ENCODE measurements around the gene NAT16. TPM values are rescaled to one million over a fixed set of nuclear protein-coding genes. Genes with fewer than 3 reads are reported as not detected.
"Not testable (repeated sequence)": the region's sequence is repeated elsewhere in the genome, so short reads cannot be mapped to it uniquely, and the experiment has no call there.

NAT16 gene
- total RNA-seq, 1 donor: not detected

GRCh38 chr7:101202603-101202918, 22.5 kb upstream of the NAT16 start:
- no peak for DNase-seq (ENCODE audit: insufficient read length, low spot score, missing footprints)
- H3K36me3 ChIP-seq (ENCODE audit: insufficient read depth, low read length): peaks cover 5% of the 10 kb centered on the region
- no peak overlapping the region for H3K4me2 ChIP-seq (ENCODE audit: insufficient read depth, low read length)
- TF ChIP-seq CTCF (IDR thresholded peaks at IDR 0.05; ENCODE audit: extremely low read depth, low read depth, low read length): no peak
- H3K27me3 ChIP-seq (ENCODE audit: insufficient read depth, low read length): peaks cover 37% of the 10 kb centered on the region
- no peak overlapping the region for H3K4me3 ChIP-seq (ENCODE audit: insufficient read depth, low read length)
- H2AFZ ChIP-seq (ENCODE audit: low read length): no peak overlapping the region
- no peaks in the 10 kb centered on the region for H3K79me2 ChIP-seq (ENCODE audit: insufficient read depth, low read length)
- no peak overlapping the region for H3K27ac ChIP-seq (ENCODE audit: low read depth, low read length)
- no peaks in the 10 kb centered on the region for H4K20me1 ChIP-seq (ENCODE audit: insufficient read depth, low read length)
- no peaks in the 10 kb centered on the region for H3K9me3 ChIP-seq (ENCODE audit: low read depth, low read length)
- H3K4me1 ChIP-seq (ENCODE audit: insufficient read depth, low read length): no peaks in the 10 kb centered on the region

- Histone ChIP-seq H3K79me2 (ENCODE audit: insufficient read depth, low read length) (no peaks in the 10 kb centered on the region), H4K20me1 (ENCODE audit: insufficient read depth, low read length) (no peaks in the 10 kb centered on the region), H3K4me1 (ENCODE audit: insufficient read depth, low read length) (no peaks in the 10 kb centered on the region), H3K27ac (ENCODE audit: low read depth, low read length) (no peak overlapping the region), H3K9me3 (ENCODE audit: low read depth, low read length) (no peaks in the 10 kb centered on the region), H3K4me3 (ENCODE audit: insufficient read depth, low read length) (no peak overlapping the region), H3K4me2 (ENCODE audit: insufficient read depth, low read length) (peak overlapping the region; percentile 28), H3K36me3 (ENCODE audit: insufficient read depth, low read length) (peaks cover 5% of the 10 kb centered on the region), H2AFZ (ENCODE audit: low read length) (no peak overlapping the region), H3K27me3 (ENCODE audit: insufficient read depth, low read length) (peaks cover 37% of the 10 kb centered on the region)
- peak; percentile 87 for DNase-seq (ENCODE audit: insufficient read length, low spot score, missing footprints)
- TF ChIP-seq CTCF (IDR thresholded peaks at IDR 0.05; ENCODE audit: extremely low read depth, low read depth, low read length): no peak
These were observed 21.9 kb upstream of the NAT16 start for GRCh38 chr7:101201695-101202602.

- H3K4me2 ChIP-seq (ENCODE audit: insufficient read depth, low read length): no peak within 1 kb of the TSS
- no peaks in the 10 kb centered on the region for H3K79me2 ChIP-seq (ENCODE audit: insufficient read depth, low read length)
- H3K4me1 ChIP-seq (ENCODE audit: insufficient read depth, low read length): no peaks in the 10 kb centered on the region
- H4K20me1 ChIP-seq (ENCODE audit: insufficient read depth, low read length): no peaks in the 10 kb centered on the region
- H3K9me3 ChIP-seq (ENCODE audit: low read depth, low read length): no peaks in the 10 kb centered on the region
- no peak within 1 kb of the TSS for H3K4me3 ChIP-seq (ENCODE audit: insufficient read depth, low read length)
- H3K36me3 ChIP-seq (ENCODE audit: insufficient read depth, low read length): peaks cover 3% of the 10 kb centered on the region
- DNase-seq (ENCODE audit: insufficient read length, low spot score, missing footprints): peak; percentile 71
- no peak within 1 kb of the TSS for H2AFZ ChIP-seq (ENCODE audit: low read length)
- no peak within 1 kb of the TSS for H3K27ac ChIP-seq (ENCODE audit: low read depth, low read length)
- peaks cover 37% of the 10 kb centered on the region for H3K27me3 ChIP-seq (ENCODE audit: insufficient read depth, low read length)
- no peak for TF ChIP-seq CTCF (IDR thresholded peaks at IDR 0.05; ENCODE audit: extremely low read depth, low read depth, low read length)
These were observed 20.9 kb upstream of the NAT16 start, which contains the start of gene MOGAT3 for GRCh38 chr7:101200862-101201599. Gene MOGAT3 (minus strand): TSS chr7:101201036. CDS start chr7:101200854, 182 bp downstream.

GRCh38 chr7:101200504-101200861, 20.4 kb upstream of the NAT16 start:
- Histone ChIP-seq H4K20me1 (ENCODE audit: insufficient read depth, low read length) (no peaks in the 10 kb centered on the region), H3K27me3 (ENCODE audit: insufficient read depth, low read length) (peaks cover 37% of the 10 kb centered on the region), H3K27ac (ENCODE audit: low read depth, low read length) (no peak overlapping the region)

GRCh38 chr7:101199522-101199921, 19.4 kb upstream of the NAT16 start:
- not testable (repeated sequence) for H3K9me3 ChIP-seq (ENCODE audit: low read depth, low read length); H3K4me3 ChIP-seq (ENCODE audit: insufficient read depth, low read length); DNase-seq (ENCODE audit: insufficient read length, low spot score, missing footprints); H3K4me1 ChIP-seq (ENCODE audit: insufficient read depth, low read length); H3K27ac ChIP-seq (ENCODE audit: low read depth, low read length); H3K79me2 ChIP-seq (ENCODE audit: insufficient read depth, low read length); H2AFZ ChIP-seq (ENCODE audit: low read length); H3K4me2 ChIP-seq (ENCODE audit: insufficient read depth, low read length); H3K36me3 ChIP-seq (ENCODE audit: insufficient read depth, low read length); H4K20me1 ChIP-seq (ENCODE audit: insufficient read depth, low read length)
- H3K27me3 ChIP-seq (ENCODE audit: insufficient read depth, low read length): peaks cover 37% of the 10 kb centered on the region

More at GRCh38 chr7:101200504-101200861, 20.4 kb upstream of the NAT16 start:
- no peaks in the 10 kb centered on the region for H3K9me3 ChIP-seq (ENCODE audit: low read depth, low read length)
- H3K4me2 ChIP-seq (ENCODE audit: insufficient read depth, low read length): no peak overlapping the region
- DNase-seq (ENCODE audit: insufficient read length, low spot score, missing footprints): peak; percentile 66
- no peak overlapping the region for H2AFZ ChIP-seq (ENCODE audit: low read length)
- H3K4me3 ChIP-seq (ENCODE audit: insufficient read depth, low read length): no peak overlapping the region
- no peak for TF ChIP-seq CTCF (IDR thresholded peaks at IDR 0.05; ENCODE audit: extremely low read depth, low read depth, low read length)
- no peaks in the 10 kb centered on the region for H3K4me1 ChIP-seq (ENCODE audit: insufficient read depth, low read length)
- H3K36me3 ChIP-seq (ENCODE audit: insufficient read depth, low read length): no peaks in the 10 kb centered on the region
- no peaks in the 10 kb centered on the region for H3K79me2 ChIP-seq (ENCODE audit: insufficient read depth, low read length)

Measured in osteoblast (primary cell).